ENCODE measurements around the gene RSPH3.
"Not testable (repeated sequence)": the region's sequence is repeated elsewhere in the genome, so short reads cannot be mapped to it uniquely, and the experiment has no call there.

The RSPH3 gene

DNA sequence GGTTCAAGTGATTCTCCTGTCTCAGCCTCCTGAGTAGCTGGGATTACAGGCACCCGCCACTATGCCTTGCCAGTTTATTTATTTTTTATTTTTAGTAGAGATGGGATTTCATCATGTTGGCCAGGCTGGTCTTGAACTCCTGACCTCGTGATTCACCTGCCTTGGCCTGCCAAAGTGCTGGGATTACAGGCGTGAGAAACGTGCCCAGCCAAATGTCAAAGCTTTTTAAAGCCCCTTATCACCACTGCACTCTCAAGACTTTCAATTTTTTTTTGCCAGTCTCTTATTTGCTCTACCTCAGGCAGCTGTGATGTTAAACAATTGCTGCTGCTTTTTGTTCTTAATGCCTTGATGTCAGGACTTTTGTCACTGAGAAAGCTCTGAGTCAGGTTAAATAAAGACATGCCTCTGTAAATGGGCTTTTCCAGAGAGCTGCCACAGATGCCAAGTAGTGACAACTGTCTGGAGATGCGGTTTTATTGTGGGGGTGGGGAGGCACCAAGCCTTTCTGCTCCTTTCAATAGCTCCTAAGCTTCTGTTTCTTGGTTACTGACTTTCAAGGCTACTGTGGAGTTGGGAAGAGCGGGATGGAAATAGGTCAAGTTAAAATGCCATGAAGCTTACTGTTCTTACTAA is 29.2 kb downstream of the RSPH3 start:
- no peak for DNase-seq

DNA sequence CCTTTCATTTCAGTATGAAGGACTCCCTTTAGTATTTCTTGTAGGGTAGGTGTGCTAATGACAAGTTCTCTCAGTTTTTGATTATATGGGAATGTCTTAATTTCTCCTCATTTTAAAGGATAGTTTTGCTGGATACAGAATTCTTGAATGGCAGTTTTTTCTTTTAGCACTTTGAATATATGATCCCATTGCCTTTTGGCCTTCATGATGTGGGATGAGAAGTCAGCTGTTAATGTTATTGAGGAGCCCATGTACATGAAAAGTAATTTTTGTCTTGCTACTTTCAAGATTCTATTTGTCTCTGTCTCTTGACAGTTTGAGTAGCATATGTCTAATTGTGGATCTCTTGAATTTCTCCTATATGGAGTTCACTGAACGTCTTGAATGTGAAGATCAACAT is 30.9 kb downstream of the RSPH3 start:
- DNase-seq = no peak

DNA sequence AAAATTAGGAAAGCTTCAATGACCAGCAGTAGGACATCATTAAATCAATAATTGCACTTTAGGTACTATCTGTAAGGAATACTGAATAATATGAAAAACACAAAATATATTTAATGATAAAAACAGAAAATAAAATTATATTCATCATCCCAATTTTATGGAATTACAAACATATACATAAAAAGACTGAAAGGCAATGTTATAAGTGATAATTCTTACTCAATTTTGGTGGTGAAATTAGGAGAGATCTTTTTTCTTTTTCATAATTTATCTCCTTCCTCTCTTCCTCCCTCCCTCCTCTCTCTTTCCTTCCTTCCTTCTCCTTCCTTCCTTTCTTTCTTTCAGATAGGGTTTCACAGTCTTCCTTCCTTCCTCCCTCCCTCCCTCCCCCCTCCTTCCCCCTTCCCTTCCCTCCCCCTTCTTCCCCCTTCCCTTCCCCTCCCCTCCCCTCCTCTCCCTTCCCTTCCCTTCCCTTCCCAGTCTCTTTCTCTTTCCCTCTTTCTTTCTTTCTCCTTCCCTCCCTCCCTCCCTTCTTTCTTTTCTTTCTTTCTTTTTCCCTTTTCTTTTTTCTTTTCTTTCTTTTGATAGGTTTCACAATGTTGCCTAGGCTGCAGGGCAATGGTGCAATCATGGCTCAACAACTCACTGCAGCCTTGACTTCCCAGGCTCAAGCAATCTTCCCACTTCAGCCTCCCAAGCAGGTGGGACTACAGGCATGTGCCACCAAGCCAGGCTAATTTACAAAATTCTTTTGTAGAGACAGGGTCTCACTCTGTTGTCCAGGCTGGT is 36.8 kb downstream of the RSPH3 start:
- DNase-seq = no peak

DNA sequence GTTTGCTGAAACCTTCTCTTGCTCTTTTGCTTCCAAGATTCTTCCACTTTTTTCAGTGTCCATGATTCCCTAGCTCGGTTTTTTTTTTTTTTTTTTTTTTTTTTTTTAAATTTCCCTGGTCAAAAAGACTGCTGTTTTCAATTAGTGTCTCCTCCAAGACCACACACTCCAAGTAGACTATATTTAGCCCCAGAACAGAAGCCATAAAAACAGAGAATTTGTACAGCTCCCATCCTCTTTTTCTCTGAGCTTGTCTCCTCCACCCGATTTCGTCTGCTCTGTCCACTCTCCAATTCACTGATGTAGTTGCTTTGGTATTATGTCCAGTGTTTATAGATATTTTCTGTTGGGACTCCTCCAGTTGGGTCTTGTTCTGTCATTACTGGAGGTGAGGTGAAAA is 37.6 kb downstream of the RSPH3 start:
- no peak for DNase-seq

DNA sequence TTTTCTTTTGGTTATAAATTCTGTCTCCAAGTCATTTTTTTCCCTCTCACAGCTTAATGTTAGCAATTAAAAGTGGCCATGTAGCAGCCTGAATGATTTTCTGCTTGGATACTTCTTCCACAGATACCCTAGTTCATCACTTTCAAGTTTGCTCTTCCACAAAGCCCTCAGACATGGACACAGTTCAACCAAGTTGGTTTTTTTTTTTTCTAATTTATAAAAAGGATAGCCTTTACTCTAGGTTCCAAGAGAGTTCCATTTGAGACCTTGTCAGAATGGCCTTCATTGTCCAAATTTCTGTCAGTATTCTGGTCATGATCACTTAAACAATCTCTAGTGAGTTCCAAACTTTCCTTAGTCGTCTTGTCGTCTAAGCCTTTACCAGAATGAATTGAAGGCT is 40.0 kb downstream of the RSPH3 start:
- DNase-seq = no peak

DNA sequence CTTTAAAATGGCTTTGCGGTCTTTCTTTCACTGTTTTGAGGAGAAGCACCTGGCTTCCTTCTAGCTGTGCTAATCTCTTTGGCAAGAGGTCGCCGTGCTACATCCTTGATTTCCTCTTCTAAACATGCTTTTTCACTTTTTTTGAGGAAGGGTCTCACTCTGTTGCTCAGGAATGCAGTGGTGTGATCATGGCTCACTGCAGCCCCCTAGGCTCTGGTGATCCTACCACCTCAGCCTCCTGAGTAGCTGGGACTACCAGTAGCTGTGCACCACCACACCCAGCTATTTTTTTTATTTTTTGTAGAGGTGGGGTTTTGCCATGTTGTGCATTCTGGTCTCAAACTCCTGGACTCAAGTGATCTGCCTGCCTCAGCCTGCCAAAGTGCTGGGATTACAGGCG is 40.5 kb downstream of the RSPH3 start:
- DNase-seq = no peak

DNA sequence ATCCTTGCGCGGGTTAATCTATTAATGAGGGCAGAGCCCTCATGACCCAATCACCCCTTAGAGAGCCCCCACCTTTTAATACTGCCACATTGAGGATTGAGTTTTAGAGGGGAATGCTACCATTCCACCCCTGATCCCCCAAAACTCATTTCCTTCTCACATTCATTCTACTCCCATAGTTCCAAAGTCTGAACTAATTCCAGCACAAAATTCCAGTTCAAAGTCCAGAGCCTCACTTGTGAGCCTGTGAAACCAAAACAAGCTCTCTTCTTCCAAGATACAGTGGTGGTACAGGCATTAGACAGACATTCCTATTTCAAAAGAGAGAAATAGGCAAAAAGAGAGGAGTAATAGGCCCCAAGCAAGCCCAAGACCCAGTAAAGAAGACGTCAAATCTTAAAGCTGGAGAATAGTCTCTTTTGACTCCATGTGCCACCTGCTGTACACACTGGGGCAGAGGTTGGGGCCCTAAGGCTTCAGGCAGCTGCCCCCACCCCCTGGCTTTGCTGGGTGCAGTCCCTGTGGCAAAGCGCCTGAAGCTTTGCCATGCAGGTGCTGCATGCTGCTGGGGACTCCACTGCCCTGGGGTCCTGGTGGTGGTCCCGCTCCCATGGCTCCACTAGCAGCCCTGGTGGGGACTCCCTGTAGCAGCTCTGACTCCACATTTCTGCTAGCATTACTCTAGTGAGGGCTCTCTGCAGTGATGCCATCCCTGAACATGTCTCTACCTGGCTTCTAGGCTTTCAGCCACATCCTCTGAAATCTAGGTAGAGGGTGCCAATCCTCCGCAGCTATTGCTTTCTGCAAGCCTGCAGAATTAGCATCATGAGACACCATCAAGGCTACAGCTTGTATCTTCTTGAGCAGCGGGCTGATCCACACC is 41.3 kb downstream of the RSPH3 start:
- no peak for DNase-seq

DNA sequence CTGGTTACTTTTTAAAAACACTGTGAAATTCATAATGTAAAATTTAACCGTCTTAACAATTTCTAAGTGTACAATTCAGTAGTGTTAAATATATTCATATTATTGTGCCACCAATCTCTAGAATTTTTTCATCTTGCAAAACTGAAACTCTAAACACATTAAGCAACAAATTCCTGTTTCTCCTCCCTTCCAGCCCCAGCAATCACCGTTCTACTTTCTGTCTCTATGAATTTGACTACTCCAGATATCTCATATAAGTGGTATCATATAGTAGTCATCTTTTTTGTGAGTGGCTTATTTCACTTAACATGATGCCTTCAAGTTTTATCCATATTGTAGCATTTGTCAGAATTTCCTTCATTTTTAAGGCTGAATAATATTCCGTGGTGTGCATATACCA is 44.7 kb downstream of the RSPH3 start:
- DNase-seq = no peak

DNA sequence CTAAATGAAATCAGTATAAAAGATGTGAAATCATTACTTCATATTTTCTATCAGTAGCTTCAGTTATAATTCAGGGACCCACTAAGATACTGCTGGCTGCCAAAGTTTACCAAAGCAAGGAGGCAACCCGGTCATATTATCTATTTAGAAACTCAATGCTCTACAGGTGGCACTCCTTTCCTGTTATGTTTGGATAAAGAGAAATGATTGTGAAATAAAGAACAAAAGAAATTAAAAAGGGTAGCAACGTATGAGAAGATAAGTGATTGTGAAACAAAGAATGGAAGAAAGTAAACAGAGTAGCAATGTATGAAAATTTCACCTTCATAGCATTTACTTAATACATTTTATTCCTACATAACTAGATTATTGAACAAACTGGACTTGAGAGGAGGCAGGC is 45.2 kb downstream of the RSPH3 start:
- DNase-seq = no peak

DNA sequence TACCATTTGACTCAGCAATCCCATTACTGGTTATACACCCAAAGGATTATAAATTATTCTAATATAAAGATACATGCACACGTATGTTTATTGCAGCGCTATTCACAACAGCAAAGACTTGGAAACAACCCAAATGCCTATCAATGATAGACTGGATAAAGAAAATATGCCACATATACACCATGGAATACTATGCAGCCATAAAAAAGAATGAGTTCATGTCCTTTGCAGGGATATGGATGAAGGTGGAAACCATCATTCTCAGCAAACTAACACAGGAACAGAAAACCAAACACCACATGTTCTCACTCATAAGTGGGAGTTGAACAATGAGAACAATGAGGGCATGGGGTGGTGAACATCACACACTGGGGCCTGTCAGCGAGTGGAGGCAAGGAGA is 48.0 kb downstream of the RSPH3 start:
- not testable (repeated sequence) for DNase-seq

DNA sequence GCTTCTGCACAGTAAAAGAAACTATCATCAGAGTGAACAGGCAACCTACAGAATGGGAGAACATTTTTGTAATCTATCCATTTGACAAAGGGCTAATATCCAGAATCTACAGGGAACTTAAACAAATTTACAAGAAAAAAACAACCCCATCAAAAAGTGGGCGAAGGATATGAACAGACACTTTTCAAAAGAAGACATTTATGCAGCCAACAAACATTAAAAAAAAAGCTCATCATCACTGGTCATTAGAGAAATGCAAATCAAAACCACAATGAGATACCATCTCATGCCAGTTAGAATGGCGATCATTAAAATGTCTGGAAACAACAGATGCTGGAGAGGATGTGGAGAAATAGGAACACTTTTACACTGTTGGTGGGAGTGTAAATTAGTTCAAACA is 48.4 kb downstream of the RSPH3 start:
- DNase-seq = not testable (repeated sequence)

DNA sequence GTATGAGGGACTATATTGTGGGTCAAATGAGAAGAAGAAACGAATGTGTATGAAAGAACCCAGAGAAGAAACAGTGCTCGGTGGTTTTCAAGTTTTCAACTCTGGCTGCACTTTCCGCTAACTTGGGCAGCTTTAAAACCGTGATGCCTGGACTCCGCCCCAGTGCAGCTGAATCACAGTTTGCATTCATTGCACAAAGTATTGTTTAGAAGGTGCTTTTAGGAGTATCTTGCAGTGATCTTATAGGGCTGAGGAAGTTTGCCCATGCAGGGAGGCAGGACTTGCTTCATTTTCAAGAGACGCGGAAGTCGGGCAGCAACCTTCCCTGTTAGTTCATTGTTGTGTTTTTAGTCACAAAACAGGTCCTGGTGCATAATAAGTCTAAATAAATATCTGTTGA is 52.7 kb downstream of the RSPH3 start:
- no peak for DNase-seq

DNA sequence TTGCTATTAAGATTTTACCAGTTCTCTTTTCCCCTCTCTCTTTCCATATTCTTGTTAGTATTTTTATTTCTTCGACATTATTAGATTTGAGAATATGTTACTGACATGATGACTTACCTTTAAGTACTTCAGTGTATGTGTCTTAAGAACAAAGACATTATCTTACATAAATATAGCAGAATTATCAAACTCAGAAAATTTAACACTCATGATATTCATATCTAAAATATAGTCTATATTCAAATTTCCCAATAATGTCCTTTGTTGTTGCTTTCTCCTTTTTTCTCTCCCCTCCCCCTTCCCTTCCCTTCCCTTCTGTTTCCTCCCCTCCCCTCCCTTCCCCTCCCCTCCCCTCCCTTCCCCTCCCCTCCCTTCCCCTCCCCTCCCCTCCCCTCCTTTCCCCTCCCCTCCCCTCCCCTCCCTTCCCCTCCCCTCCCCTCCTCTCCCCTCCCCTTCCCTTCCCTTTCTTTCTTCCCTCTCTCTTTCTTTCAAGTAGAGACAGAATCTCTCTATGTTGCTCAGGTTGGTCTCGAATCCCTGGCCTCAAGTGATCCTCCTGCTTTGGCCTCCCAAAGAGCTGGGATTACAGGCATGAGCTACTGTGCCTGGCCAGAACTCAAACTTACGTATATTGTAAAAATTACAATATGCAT is 56.5 kb downstream of the RSPH3 start:
- DNase-seq = no peak

DNA sequence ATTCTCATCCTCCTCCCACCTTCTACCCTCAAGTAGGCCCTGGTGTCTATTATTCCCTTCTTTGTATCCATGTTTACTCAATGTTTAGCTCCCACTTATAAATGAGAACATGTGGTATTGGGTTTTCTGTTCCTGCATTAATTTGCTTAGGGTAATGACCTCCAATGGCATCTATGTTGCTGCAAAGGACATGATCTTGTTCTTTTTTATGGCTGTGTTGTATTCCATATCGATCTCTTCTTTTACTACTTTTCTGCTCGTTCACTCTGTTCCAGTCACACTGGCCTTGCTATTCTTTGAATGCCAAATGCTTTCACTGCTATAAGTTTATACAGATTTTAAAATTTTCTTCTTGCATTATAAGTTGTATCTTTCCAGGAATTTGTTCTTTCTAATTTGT is 57.7 kb downstream of the RSPH3 start:
- DNase-seq = no peak

DNA sequence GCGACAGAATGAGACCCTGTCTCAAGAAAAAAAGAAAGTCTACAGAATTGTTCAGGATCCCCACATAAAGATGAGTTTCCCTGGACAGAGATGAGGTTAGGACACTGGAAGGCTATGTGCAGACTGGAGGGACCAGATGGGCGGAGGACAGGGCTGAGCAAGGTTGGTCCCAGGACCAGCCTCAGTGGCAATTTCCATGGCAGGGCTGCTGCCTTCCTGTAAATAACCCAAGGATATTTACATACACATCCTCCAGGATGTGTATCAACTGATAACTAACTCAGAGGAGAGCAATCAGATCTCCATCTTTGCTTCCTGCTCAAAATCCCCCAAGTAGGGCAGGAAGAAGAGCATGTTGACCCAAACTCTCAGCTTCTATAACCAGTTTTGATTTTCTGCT is 58.8 kb downstream of the RSPH3 start:
- DNase-seq = no peak

DNA sequence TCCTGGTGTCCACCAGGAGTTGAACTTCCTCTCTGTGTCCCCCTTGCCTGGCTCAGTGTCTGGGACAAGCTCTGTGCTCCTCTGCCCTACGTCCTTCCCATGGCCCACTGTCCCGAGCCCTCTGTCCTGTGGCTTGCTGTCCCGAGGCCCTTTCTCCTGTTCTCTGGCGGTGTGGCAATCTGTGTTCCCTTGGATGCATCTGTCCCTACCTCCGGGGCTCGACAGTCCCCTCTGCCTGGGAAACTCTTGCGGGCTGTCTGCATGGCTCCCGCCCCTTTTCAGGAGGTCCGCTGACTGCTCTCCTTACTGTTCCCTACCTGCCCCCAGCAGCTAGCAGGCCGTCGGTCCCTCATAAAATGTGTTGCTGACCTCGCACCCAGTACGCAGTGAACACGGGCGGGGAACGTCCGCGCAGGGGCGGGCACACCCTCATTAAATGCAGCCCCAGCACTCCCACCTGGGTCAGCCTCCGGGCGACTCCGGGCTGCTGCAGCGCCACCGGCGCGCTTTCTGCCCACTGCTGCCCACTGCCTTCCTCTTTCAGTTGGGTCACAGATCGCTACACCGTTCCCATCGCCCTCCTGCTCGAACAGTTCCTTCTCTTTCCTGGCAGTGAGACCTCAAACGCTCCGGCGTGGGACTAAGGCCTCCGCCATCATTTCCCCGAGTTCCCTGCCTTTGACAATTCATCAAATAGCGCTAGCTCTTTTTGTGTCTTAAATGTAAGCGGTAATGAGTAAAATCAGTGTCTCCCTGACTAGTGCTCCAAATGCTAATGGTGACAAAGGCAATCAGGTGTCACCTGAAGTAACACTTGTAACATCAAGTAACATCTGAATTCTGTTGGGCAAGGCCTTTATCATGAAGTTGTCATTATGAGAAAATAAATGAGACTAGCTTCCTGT is 60.5 kb downstream of the RSPH3 start:
- DNase-seq = no peak

DNA sequence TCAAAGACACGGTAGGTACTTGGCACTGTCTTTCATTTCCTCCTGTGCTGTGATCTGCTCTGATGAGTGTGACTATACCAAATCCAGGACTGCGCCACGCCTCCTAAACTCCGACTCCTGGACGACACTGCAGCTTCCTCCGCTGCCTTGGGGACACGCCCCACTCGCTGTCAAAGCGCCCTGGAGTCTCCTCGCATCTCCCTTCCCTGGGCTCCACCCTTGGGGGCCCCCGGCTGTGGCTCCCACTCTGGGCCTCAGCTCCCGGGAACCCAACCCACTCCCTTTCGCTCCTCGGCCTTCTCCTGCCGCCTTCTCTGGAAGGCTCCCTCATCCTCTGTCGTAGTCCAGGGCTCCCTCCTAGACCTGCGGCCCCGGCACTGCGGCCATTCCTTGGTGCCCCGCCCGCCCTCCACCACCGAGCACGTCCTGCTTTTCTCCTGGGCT is 61.2 kb downstream of the RSPH3 start:
- DNase-seq = no peak

DNA sequence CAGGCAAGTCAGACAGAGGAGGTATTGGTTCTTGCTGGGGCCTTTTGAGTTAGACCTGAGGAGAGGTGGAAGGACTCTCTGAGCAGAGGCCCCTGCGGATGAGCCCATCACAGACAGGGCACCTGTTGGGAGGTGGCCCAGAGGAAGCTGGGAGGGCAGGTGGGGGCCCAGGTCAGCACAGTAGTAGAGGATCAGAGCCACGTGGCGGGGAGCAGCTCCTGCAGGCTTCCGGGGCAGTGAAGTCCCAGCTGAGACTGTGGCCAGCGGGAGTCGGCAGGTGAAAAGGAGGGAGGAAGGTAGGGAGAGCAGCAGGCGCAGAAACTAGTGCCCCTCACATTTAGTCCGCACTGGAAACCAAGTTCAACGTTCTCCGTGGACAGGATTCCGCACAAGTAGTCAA is 61.8 kb downstream of the RSPH3 start:
- DNase-seq = no peak

DNA sequence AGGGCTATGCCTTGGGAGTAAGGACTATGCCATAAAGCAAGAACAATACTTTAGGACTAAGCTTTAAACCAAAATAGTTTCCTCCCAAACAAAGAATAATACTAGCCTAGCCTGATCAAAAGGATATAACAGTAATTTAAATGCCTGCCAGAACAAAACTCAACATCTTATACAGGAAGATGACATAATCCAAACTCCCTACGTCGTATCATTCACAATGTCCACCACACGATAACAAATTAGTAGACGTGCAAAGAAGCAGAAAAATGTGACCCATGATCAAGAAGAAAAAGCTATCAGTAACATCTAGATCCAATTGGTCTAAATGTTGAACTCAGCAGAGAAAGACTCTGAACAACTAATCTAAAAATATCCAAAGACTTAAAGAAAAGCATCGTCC is 65.8 kb downstream of the RSPH3 start:
- no peak for DNase-seq

DNA sequence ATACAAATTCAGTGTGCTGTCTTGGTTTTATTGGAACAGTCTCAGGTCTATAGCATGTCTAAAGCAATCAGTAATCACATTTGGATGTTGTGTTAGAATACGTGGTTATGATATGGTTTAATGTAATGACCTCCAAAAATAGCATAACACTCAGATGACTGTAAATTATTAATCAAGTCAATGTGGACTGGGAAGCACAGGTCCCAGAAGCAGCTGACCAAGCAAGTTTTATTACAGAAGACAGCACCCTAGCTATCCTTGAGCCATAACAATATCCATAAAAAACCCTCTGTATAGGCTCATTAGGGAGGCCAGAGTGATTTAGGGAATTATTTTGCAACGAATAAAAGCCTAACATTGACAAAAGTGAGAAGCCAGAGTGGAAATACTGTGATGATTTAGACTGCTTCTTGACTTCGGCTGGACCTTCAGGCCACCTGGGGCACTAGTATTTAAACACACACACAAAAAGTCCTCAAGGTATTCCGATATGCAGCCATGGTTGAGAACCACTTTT is 66.9 kb downstream of the RSPH3 start:
- DNase-seq = no peak

DNA sequence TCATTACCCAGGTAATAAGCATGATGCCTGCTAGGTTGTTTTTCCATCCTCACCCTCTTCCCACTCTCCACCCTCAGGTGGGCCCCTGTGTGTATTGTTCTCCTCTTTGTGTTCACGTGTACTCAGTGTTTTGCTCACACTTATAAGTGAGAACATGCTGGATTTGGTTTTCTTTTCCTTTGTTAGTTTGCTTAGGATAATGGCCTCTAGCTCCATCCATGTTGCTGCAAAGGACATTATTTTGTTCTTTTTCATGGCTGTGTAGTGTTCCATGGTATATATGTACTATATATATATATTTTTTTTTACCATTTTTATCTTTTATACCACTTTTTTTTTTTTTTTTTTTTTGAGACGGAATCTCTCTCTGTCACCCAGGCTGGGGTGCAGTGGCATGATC is 71.9 kb downstream of the RSPH3 start:
- no peak for DNase-seq

DNA sequence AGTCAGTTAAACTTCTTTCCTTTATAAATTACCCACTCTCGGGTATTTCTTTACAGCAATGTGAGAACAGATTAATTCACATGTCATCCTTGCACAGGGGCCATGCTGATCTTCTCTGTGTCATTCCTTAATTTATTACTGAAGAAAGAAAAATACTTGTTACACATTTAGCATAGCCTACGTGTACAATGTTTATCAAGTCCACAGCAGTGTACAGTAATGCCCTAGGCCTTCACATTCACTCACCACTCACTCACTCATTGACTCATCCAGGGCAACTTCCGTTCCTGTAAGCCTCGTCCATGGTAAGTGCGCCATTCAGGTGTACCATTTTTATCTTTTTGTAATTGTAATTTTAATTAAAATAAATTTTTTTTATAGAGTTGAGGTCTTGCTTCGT is 73.6 kb downstream of the RSPH3 start:
- DNase-seq = no peak
